NCI-H2081 (cell line): ENCODE data around the gene UNC5A.

Experiments used
- DNase-seq, 2 experiments: peaks; one replicate each; lab custom pipeline; 2025; lab: John Stamatoyannopoulos, UW

The UNC5A gene

DNA sequence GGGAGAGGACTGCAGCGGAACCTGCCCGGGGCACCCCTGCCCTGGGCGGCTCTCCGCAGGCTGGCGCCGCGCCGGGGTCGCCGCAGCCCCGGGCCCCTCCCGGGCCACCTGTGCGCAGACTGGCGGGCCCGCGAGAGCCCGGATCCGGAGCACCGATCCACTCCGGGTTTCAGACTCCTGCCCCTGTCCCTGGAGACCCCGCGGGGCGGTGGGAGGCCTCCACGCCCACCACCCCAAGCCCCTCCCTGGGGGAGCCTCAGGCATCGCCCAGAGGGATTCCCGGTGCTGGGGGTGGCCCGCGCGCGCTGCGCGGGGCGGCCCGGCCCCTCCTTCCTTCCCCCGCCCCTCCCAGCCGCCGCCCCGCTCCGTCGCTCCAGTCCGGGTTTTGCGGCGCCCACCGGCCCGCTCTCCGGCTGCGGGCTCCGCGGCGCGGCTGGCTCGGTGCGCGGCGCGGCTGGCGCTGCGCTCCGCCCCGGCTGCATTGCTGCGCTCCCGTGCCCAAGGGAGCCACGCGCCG lies at the start of gene UNC5A:
UNC5A (plus strand) TSS at position 479 of the 517 bp plus-strand sequence. CDS start 192 bp downstream, outside the sequence.
- peak; percentile 65 to 82 for DNase-seq

- no peak for DNase-seq
These were observed 48.6 kb upstream of the UNC5A start for GRCh38 chr5:176761755-176762154.

- DNase-seq: no peak
These were observed 47.9 kb upstream of the UNC5A start for GRCh38 chr5:176762489-176762888.

DNA sequence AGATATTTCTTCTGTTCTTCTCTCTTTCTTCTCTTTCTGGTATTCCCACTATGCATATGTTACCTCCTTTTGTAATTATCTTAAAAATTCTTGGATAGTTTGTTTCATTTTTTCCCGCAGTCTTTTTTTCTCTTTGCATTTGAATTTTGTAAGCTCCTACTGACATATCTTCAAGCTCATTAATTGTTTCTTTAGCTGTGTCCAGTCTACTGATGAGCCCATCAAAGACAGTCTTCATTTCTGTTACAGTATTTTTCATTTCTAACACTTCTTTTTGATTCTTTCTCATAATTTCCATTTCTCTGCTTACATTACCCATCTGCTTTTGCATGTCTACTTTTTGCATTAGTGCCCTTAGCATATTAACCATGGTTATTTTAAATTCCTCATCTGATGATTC lies 44.7 kb upstream of the UNC5A start:
- DNase-seq: no peak

GRCh38 chr5:176768174-176768970 lies 42.0 kb upstream of the UNC5A start:
- no peak for DNase-seq

GRCh38 chr5:176769911-176770310 lies 40.4 kb upstream of the UNC5A start:
- no peak for DNase-seq

GRCh38 chr5:176770431-176770830 lies 39.9 kb upstream of the UNC5A start:
- DNase-seq: no peak

DNA sequence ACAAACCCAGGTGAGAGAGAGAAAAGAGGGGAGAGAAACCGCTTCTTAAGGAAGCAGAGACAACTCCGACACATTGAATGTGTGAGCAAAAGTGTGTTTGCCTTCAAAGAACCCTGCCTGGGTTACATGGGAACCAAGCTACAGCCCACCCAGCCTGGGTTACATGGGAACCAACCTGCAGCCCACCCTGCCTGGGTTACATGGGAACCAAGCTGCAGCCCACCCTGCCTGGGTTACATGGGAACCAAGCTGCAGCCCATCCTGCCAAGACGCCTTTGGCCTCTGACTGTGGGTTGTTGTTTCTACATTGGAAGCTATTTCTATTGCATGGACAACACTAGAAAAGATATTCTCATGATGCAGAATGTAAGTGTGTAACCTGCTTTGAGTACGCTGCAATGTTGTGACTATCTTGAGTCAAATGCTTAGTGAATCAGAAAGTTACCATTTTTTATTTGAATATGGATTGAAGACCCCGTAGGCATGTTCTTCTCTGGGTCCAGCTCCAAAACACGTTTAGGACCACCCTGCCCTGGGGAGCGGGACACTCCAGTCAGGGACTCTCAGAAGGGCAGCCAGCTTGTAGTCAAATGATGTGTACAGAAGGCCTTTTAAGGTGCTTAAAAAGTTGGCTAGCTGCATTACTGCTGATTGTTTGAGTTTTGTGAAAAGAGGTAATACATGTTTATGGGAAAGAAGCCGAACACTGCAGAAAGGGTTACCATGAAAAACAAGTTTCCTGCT lies 39.1 kb upstream of the UNC5A start:
- DNase-seq: no peak

GRCh38 chr5:176772271-176773210 lies 37.8 kb upstream of the UNC5A start:
- DNase-seq: no peak

DNA sequence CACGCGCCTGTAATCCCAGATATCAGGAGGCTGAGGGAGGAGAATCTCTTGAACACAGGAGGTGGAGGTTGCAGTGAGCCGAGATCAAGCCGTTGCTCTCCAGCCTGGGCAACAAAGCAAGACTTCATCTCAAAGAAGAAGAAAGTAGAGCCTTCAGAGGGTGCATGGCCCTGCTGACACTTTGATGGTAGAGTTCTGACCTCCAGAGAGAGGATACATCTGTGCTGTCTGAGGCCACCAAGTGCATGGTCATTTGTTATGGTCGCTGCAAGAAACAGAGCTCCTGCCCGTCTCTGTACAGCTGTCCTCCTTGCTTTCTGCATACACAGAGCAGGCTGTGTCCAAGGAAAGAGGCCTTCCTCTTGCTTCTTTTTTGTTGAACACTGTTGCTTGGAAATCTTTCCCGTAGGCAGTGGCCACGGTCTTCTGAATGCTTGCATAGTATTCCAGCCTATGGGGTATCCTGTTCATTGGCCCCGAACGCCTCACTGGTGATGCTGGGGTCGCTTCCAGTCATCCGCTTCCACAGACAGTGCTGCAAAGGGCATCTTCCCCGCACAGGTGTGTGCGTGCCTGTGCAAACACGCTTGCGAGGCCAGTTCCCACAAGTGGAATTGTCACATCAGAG lies 36.8 kb upstream of the UNC5A start:
- DNase-seq: no peak

GRCh38 chr5:176774216-176775171 lies 35.9 kb upstream of the UNC5A start:
- DNase-seq: no peak

DNA sequence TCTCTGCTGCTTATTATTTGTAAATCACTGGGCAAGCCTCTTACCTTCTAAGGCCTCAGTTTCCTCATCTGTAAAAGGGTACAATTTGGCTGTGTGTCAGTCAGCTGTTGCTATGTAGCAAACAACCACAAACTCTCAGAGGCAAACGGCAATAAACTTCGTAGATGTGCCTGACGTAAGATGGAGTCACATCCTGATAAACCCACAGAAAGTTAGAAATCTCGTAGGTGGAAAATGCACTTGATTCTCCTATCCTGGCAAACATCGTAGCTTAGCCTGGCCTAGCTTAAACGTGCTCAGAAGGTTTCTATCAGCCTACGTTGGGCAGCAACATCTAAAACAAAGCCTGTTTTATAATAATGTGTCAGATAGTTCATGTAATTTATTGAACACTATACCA lies 35.0 kb upstream of the UNC5A start:
- no peak for DNase-seq

- DNase-seq: no peak
These were observed 34.1 kb upstream of the UNC5A start for GRCh38 chr5:176776141-176776865.

DNA sequence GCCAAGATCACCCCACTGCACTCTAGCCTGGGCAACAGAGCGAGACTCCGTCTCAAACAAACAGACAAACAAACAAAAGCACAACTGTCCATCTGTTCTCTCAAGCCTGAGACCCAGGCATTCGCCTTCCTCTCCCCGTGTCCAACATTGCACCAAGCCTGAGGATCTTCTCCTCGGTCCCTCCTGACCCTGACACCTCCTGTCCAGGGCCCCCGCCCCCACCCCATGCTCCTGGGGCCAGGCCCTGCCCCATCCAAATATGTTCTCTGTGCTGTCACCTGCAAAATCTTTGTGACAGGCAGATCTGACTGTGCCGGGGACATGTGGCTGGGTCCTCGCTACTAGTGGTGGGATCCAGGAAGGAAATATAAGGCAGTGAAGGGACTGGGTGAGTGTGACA lies 33.4 kb upstream of the UNC5A start:
- DNase-seq: no peak

DNA sequence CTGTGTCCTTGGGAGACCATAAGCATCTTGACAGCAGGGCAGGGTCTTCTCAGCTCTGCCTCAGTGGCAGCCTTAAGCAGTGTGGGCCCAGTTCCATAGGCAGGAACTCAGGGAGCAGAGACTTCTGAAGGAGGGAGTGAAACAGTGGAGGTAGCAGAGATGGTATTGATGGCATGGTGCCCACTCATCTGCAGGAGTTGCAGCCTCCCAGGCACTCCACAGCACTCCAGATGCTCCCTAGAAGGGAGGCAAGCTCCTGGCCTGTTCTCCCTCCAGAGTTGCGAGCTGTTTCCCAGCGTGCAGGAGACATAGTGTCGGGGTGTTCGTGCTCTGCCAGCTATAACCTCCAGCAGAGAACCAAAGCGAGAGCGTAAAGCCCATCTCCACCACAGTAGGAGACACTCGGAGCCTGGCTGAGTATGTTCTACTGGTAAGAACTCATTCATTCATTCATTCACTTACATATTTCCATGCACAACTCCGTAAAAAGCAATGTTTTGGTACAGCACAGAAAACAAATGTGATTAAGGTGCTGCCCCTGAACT lies 31.4 kb upstream of the UNC5A start:
- no peak for DNase-seq

DNA sequence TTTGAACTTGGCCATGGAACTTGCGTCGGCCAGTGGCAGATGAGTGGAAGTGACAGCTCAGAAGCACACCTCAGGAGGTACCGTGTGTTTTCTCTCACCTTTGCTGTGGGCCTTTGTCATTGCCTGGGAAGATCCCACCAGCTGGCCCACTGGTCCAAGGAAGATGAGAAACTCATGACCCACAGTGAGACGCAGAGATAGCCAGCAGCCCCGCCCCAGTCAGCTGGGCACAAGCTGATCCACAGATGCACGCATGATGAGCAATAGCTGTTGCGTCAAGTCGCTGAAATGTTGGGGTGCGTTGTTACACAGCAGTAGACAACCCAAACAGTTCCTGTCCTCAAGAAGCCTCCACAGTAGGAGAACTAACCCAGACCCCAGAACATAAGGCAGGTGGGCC lies 30.8 kb upstream of the UNC5A start:
- no peak for DNase-seq

DNA sequence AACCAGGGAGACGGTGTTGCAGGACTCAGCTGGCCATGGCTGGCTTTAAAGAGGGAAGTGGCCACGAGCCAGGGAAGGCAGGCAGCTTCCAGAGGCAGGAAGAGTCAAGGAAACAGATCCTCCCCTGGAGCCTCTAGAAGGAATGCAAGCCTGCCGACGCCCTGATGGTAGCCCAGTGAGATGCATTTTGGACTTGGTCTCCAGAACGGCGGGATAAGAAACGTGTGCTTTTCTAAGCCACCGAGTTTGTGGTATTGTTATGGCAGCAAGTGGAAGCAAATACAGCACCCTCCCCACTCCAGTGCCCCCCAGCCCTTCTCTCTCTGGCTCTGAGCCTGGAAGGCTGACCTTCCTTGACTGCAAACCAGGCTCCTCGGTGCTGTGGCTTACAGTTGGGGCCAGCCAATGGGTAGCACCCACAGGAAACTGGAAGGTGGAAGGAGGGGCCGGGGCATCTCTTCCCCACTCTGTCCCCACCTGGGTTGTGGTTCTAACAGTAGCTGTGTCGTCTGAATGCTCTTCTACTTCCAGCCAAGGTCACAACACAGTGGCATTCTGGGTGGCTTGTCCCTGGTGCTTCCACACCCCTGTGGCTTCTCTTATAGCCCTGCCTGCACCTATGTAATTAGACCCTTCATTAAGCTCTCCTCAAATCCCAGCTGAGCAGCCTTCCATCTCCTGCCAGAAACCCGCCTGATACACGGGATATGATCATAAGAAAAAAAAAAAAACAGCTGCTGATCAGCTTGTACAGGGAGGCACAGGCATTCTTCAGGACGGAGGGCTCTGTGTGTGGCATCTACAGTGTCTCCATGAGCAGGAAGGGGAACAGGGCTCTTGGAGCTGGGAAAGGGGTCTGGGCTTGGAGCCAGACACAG lies 29.9 kb upstream of the UNC5A start:
- DNase-seq: peak in 1 of 2 experiments; percentile 35

- no peak for DNase-seq
These were observed 29.3 kb upstream of the UNC5A start for GRCh38 chr5:176781054-176781375.
